OCI-LY7 (cell line): ENCODE results near the gene ADAMTS20.

Source experiments
- CTCF ChIP-seq: fragments of 200-600 bp; sonication (generic); conservative IDR thresholded peaks from 2 replicates; pipeline ENCODE4 v1.5.1; 2014; ENCODE audit warnings: mild to moderate bottlenecking, antibody characterized with exemption, low read length, moderate library complexity, mixed read lengths
- EZH2phosphoT487 ChIP-seq: fragments of 200-600 bp; sonication (generic); IDR thresholded peaks from 2 replicates; pipeline ENCODE4 v1.6.1; 2018; ENCODE audit warnings: low read depth, borderline replicate concordance, mild to moderate bottlenecking, mixed run types, antibody characterized with exemption, low read length, moderate library complexity, mixed read lengths

- TF ChIP-seq EZH2phosphoT487 (no peak), CTCF (no peak)
These were observed 214.2 kb downstream of the ADAMTS20 start for GRCh38 chr12:43337571-43338444.
